ENCODE measurements around the gene POU2F2.

Gene POU2F2

GRCh38 chr19:42038666-42039065 lies 93.6 kb downstream of the POU2F2 start:
- H3K36me3 ChIP-seq (ENCODE audit: low read depth): no peaks in the 10 kb centered on the region
- ATAC-seq (ENCODE audit: low read depth): no peak

GRCh38 chr19:42037649-42038048 lies 94.6 kb downstream of the POU2F2 start:
- Histone ChIP-seq H3K9me3 (ENCODE audit: severe bottlenecking) (no peaks in the 10 kb centered on the region), H3K27ac (ENCODE audit: poor library complexity, severe bottlenecking) (no peak overlapping the region), H3K36me3 (ENCODE audit: low read depth) (no peaks in the 10 kb centered on the region), H3K4me1 (ENCODE audit: insufficient read depth, poor library complexity, severe bottlenecking) (no peaks in the 10 kb centered on the region), H3K27me3 (ENCODE audit: insufficient read depth, poor library complexity, severe bottlenecking) (no peaks in the 10 kb centered on the region), H3K4me3 (ENCODE audit: severe bottlenecking) (no peak overlapping the region)
- DNase-seq (ENCODE audit: low spot score) (no peak), ATAC-seq (ENCODE audit: low read depth) (no peak)
- TF ChIP-seq CTCF (IDR thresholded peaks at IDR 0.05; ENCODE audit: poor library complexity, severe bottlenecking): no peak

More at GRCh38 chr19:42038666-42039065, 93.6 kb downstream of the POU2F2 start:
- H3K27me3 ChIP-seq (ENCODE audit: insufficient read depth, poor library complexity, severe bottlenecking): no peaks in the 10 kb centered on the region
- no peaks in the 10 kb centered on the region for H3K4me1 ChIP-seq (ENCODE audit: insufficient read depth, poor library complexity, severe bottlenecking)
- no peaks in the 10 kb centered on the region for H3K9me3 ChIP-seq (ENCODE audit: severe bottlenecking)
- TF ChIP-seq CTCF (IDR thresholded peaks at IDR 0.05; ENCODE audit: poor library complexity, severe bottlenecking): no peak
- H3K4me3 ChIP-seq (ENCODE audit: severe bottlenecking): no peak overlapping the region
- DNase-seq (ENCODE audit: low spot score): no peak
- H3K27ac ChIP-seq (ENCODE audit: poor library complexity, severe bottlenecking): no peak overlapping the region

All from RWPE2 (cell line).